Natural killer cell (primary cell): ENCODE measurements around the gene MAP3K19. TPM values are rescaled to one million over a fixed set of nuclear protein-coding genes. Genes with fewer than 3 reads are reported as not detected.

Source experiments
- ATAC-seq, 3 donors: fragments of 150-1000 bp in 2 of 3; fragments of 200-7000 bp in 1 of 3; cut with Tn5 transposase; 1 replicate in 1 of 3; 2 replicates in 2 of 3; pipeline ENCODE4 v1.10.0; 2021; ENCODE audit warnings: mild to moderate bottlenecking in 2 of 3, moderate library complexity in 2 of 3
- DNase-seq, 2 donors: peaks; one replicate each; pipeline versions ENCODE4 v3.0.0 to v3.0.0-alpha.2; 2013 to 2021; ENCODE audit warnings: mixed read lengths in 1 of 2
- H3K27ac ChIP-seq: one replicate; pipeline ENCODE4 v1.5.1; 2013; ENCODE audit warnings: mild to moderate bottlenecking, low read length
- H3K27me3 ChIP-seq: one replicate; pipeline ENCODE4 v1.6.1; 2013; ENCODE audit warnings: low read length; ENCODE audit not compliant: control insufficient read depth, insufficient read depth
- H3K36me3 ChIP-seq: one replicate; pipeline ENCODE4 v1.6.1; 2013; ENCODE audit warnings: low read length; ENCODE audit not compliant: control insufficient read depth, insufficient read depth
- H3K4me1 ChIP-seq: one replicate; pipeline ENCODE4 v1.6.1; 2013; ENCODE audit warnings: low read length; ENCODE audit not compliant: control insufficient read depth, insufficient read depth
- H3K4me3 ChIP-seq: one replicate; pipeline ENCODE4 v1.5.1; 2013; ENCODE audit warnings: low read length
- H3K9me3 ChIP-seq: one replicate; pipeline ENCODE4 v1.6.1; 2013; ENCODE audit warnings: low read length; ENCODE audit not compliant: control insufficient read depth, insufficient read depth
- H3K27ac Mint-ChIP-seq, 2 donors: one replicate each; pipeline ENCODE4 v1.8.0; 2022; ENCODE audit warnings: mild to moderate bottlenecking in 2 of 2, mixed read lengths in 2 of 2, moderate library complexity in 1 of 2
- H3K27me3 Mint-ChIP-seq, 2 donors: one replicate each; pipeline ENCODE4 v1.8.0; 2022; ENCODE audit warnings: low read depth in 2 of 2, mixed read lengths in 2 of 2
- H3K36me3 Mint-ChIP-seq: one replicate; pipeline ENCODE4 v1.8.0; 2022; ENCODE audit warnings: mixed read lengths
- H3K4me1 Mint-ChIP-seq, 2 donors: one replicate each; pipeline ENCODE4 v1.8.0; 2022; ENCODE audit warnings: mixed read lengths in 2 of 2
- H3K4me3 Mint-ChIP-seq: one replicate; pipeline ENCODE4 v1.8.0; 2022; ENCODE audit warnings: mild to moderate bottlenecking, moderate library complexity, mixed read lengths
- H3K9me3 Mint-ChIP-seq, 2 donors: one replicate each; pipeline ENCODE4 v1.8.0; 2022; ENCODE audit warnings: mixed read lengths in 2 of 2
- WGBS: methylation state at CpG from one replicate; pipeline ENCODE4 v1.1.7; 2013; ENCODE audit warnings: missing lambda C conversion rate; ENCODE audit not compliant: insufficient coverage; 5-methylcytosine and 5-hydroxymethylcytosine counted together
- intact Hi-C: fragments of 100-400 bp; cut with micrococcal nuclease; formaldehyde crosslinking; loops from one replicate; pipeline ENCODE4 v1.14.2; 2022
- total RNA-seq, 4 donors: library from RNA; stranded (reverse); fragments of 120-200 nt in 1 of 4; gene quantifications; one replicate each; pipeline versions ENCODE4 v1.2.3 to v1.2.4, GENCODE V29; 2013 to 2022
- TF ChIP-seq, protein P1 (sequence below): fragments of 200-600 bp; IDR thresholded peaks from one replicate; pipeline ENCODE4 v1.8.0; 2022; ENCODE audit warnings: antibody characterized with exemption

MAP3K19 gene, protein sequence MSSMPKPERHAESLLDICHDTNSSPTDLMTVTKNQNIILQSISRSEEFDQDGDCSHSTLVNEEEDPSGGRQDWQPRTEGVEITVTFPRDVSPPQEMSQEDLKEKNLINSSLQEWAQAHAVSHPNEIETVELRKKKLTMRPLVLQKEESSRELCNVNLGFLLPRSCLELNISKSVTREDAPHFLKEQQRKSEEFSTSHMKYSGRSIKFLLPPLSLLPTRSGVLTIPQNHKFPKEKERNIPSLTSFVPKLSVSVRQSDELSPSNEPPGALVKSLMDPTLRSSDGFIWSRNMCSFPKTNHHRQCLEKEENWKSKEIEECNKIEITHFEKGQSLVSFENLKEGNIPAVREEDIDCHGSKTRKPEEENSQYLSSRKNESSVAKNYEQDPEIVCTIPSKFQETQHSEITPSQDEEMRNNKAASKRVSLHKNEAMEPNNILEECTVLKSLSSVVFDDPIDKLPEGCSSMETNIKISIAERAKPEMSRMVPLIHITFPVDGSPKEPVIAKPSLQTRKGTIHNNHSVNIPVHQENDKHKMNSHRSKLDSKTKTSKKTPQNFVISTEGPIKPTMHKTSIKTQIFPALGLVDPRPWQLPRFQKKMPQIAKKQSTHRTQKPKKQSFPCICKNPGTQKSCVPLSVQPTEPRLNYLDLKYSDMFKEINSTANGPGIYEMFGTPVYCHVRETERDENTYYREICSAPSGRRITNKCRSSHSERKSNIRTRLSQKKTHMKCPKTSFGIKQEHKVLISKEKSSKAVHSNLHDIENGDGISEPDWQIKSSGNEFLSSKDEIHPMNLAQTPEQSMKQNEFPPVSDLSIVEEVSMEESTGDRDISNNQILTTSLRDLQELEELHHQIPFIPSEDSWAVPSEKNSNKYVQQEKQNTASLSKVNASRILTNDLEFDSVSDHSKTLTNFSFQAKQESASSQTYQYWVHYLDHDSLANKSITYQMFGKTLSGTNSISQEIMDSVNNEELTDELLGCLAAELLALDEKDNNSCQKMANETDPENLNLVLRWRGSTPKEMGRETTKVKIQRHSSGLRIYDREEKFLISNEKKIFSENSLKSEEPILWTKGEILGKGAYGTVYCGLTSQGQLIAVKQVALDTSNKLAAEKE (N-terminal part only)
- total RNA-seq = not detected
- not detected for total RNA-seq (2013)

DNA sequence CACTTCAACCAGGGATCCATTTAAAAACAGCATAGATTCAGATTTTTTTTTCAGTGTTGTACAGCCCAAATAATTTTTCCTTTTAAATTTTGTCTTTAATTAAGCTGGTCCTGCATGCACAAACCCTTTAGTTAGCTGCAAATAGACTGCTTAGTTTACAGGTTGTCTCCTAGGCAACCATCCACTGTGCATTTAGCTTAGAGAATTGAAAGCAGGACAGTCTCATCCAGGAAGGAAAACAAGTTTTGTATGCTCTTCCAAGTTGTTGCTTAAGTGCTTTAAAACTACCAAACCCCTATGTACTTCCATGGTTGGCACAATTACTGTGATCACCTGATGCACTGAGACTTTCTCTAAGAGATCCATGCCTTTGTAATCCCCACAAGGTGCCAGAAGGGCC, at the start of gene MAP3K19:
TSS of gene MAP3K19 (minus strand) at position 148 of the 400 bp plus-strand sequence. CDS start 22,800 bp downstream, outside the sequence.
- DNase-seq (no peak), ATAC-seq (no peak)
- H3K9me3 ChIP-seq = no peaks in the 10 kb centered on the region
- no peak within 1 kb of the TSS for H3K4me3 ChIP-seq
- no peak within 1 kb of the TSS for H3K27ac Mint-ChIP-seq
- H3K4me1 Mint-ChIP-seq = peaks cover 6 to 7% of the 10 kb centered on the region in 2 donors
- peaks cover 8% of the 10 kb centered on the region for H3K27me3 ChIP-seq
- intact Hi-C loops = no loop called here
- no peaks in the 10 kb centered on the region for H3K9me3 Mint-ChIP-seq
- no peaks in the 10 kb centered on the region for H3K36me3 ChIP-seq
- no peaks in the 10 kb centered on the region for H3K36me3 Mint-ChIP-seq
- H3K4me1 ChIP-seq = no peaks in the 10 kb centered on the region
- no peak within 1 kb of the TSS for H3K27ac ChIP-seq
- H3K27me3 Mint-ChIP-seq = peaks cover 50 to 60% of the 10 kb centered on the region in 2 donors
- H3K4me3 Mint-ChIP-seq = no peak within 1 kb of the TSS
- TF ChIP-seq, protein P1, sequence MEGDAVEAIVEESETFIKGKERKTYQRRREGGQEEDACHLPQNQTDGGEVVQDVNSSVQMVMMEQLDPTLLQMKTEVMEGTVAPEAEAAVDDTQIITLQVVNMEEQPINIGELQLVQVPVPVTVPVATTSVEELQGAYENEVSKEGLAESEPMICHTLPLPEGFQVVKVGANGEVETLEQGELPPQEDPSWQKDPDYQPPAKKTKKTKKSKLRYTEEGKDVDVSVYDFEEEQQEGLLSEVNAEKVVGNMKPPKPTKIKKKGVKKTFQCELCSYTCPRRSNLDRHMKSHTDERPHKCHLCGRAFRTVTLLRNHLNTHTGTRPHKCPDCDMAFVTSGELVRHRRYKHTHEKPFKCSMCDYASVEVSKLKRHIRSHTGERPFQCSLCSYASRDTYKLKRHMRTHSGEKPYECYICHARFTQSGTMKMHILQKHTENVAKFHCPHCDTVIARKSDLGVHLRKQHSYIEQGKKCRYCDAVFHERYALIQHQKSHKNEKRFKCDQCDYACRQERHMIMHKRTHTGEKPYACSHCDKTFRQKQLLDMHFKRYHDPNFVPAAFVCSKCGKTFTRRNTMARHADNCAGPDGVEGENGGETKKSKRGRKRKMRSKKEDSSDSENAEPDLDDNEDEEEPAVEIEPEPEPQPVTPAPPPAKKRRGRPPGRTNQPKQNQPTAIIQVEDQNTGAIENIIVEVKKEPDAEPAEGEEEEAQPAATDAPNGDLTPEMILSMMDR = no peak

DNA sequence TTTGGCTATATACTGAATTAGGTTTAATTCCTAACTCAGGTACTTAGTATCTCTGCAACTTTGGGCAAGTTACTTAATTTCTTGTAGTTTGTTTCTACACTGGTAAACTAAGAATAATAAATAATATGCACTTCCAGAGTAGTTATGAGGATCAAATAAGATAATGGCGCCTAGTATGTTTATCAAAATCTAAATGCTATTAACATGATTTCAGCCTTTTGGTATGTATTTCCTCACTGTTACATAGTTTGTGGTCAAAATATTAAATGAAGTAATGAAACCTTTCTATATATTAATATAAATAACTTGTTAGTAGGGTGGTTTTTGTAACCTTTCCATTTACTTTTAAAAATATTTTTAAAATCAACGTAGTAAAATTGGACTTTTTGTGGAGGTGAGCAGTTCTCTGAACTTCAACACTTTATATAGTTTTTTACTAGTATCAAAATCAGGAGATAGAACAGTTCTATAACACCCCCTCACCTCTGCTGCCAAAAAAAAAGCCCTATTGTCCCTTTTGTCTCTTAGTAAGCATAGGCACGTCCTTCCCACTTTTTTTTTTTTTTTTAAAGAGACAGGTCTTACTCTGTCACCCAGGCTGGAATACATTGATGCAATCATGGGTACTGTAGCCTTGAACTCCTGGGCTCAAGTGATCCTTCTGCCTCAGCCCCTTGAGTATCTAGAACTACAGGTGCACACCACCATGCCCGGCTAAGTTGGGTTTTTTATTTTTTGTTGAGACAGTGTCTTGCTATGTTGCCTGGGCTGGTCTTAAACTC, 49.6 kb upstream of the MAP3K19 start:
- no peak overlapping the region for H3K27ac ChIP-seq
- no peaks in the 10 kb centered on the region for H3K4me1 ChIP-seq
- no peaks in the 10 kb centered on the region for H3K9me3 ChIP-seq
- no peak overlapping the region for H3K4me3 Mint-ChIP-seq
- DNase-seq = no peak
- TF ChIP-seq, protein P1 = no peak
- no peaks in the 10 kb centered on the region for H3K9me3 Mint-ChIP-seq
- no peak overlapping the region for H3K4me3 ChIP-seq
- H3K36me3 Mint-ChIP-seq = no peaks in the 10 kb centered on the region
- H3K27me3 Mint-ChIP-seq = peaks cover 1 to 14% of the 10 kb centered on the region in 2 donors
- H3K4me1 Mint-ChIP-seq = peaks cover 4% of the 10 kb centered on the region in 2 donors
- no peaks in the 10 kb centered on the region for H3K27me3 ChIP-seq
- peaks cover 3% of the 10 kb centered on the region for H3K36me3 ChIP-seq
- intact Hi-C loops = no loop called here
- ATAC-seq = no peak
- no peak overlapping the region for H3K27ac Mint-ChIP-seq
- WGBS = 86% methylated on average over 1 of the region's 4 CpGs

DNA sequence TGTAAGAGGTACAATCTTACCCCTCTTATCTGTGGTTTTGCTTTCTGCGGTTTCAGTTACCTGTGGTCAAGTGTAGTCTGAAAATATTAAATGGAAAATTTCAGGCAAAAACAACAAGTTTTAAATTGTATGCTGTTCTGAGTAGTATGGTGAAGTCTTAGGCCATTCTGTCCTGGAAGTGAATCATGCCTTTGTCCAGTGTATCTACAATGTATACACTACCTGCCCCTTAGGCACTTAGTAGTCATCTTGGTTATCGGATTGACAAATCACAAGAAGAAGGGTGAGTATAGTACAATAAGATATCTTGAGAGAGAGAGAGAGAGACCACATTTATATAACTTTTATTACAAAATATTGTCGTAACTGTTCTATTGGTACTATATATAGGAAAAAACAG, 48.3 kb upstream of the MAP3K19 start:
- Mint-ChIP-seq H3K27ac (no peak overlapping the region), H3K36me3 (no peaks in the 10 kb centered on the region), H3K4me3 (no peak overlapping the region), H3K27me3 (peaks cover 0 to 6% of the 10 kb centered on the region in 2 donors), H3K9me3 (no peaks in the 10 kb centered on the region), H3K4me1 (peaks cover 4% of the 10 kb centered on the region in 2 donors)
- TF ChIP-seq, protein P1 = no peak
- H3K4me3 ChIP-seq = no peak overlapping the region
- DNase-seq (no peak), ATAC-seq (no peak)
- H3K36me3 ChIP-seq = peaks cover 3% of the 10 kb centered on the region
- no peaks in the 10 kb centered on the region for H3K9me3 ChIP-seq
- intact Hi-C loops = no loop called here
- no peaks in the 10 kb centered on the region for H3K4me1 ChIP-seq
- WGBS = 88% methylated on average over 1 of the region's 3 CpGs
- H3K27ac ChIP-seq = no peak overlapping the region
- H3K27me3 ChIP-seq = no peaks in the 10 kb centered on the region
